Measurements from ENCODE around the gene TSPAN9. TPM values are rescaled to one million over a fixed set of nuclear protein-coding genes. Genes with fewer than 3 reads are reported as not detected.

Gene TSPAN9
- total RNA-seq, 1 experiment from 2014 or later: 18.8 TPM

DNA sequence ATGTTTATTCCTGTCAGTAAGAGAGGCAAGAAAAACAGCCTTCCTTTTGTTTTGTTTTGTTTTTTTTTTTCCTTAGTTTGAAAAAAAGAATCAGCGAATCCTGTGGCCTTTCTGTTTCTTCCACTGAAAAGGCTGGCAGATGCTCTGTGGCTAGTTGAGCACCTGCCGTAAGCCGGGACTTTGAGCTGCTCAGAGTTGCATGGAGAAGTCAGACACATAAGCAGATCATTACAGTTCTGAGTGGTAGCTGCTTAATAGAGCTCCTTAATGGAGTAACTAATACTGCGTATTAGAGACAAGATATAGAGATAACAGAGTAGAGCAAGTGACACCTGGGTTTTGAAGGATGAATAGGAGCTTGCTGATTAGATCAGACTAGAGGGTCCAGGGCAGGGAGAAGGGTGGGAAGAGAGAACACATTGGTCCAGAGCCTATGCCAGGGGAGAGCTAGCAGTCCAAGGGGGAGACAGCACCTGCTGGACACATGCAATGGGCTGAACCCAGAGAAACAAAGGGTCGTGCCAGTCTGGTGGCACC, 129.4 kb downstream of the TSPAN9 start:
- in situ Hi-C loops (cut with HindIII; ENCODE audit: low sequenced_read_pairs): no loop called here
- DNase-seq (ENCODE audit: low spot score): peak; percentile 51

DNA sequence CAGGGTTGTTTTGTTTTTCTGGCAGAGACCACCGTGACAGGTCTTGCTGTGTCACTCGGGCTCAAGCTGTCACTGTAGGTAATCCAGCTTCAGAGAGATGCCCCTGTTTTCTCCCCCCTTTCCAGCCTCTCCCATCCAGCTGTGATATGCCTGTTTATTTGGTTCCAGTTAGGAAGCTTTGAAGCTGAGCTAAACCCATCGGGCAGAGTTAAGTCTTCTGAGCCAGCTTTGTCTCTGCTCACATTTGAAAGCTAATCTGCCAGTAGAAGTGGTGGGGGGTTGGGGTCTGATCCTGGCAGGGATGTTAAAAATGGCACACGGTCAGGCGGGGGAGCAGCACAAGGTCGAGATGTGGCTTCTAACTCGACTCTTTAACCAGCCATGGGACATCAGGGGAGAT, 130.0 kb downstream of the TSPAN9 start:
- in situ Hi-C loops (cut with HindIII; ENCODE audit: low sequenced_read_pairs): no loop called here
- no peak for DNase-seq (ENCODE audit: low spot score)

DNA sequence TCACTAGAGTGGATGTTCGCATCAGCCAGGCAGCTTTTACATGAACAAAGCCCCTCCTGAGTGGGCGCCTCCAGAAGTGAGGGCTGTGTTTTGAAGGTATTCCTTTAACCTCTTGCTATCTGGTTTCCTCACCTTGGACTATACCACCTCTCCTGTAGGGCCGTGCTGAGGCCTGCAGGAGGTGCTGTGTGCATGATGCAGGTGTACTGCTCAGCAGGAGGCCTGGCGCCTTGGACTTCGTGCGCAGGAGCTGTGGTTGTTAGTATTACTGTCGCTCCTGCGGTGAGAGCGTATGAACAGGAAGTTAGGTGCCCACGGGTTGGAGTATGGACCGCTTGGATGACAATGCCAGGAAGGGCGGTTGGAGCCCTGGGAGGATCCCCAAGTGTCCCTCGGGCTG, 130.7 kb downstream of the TSPAN9 start:
- DNase-seq (ENCODE audit: low spot score): peak; percentile 86
- in situ Hi-C loops (cut with HindIII; ENCODE audit: low sequenced_read_pairs): no loop called here

DNA sequence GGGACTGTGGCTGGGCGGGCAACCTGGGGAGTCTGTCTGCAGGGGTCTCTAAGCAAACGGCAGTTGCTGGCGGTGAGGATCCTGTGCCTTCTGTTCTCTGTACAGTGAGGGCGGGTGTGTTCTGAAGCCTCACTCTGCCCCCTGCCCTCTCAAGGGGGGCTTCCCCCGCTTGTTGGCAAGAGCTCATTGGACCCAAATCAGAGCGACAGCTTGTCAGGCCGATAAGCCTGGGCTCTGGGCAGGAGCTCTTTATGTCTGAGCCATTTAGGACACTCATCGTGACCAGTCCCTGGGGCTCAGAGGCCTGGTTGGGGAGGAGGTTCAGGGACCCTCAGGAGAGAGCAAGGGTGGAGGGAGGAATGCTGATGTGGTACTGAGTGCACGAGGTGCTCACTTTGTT, 136.0 kb downstream of the TSPAN9 start:
- peak; percentile 95 for DNase-seq (ENCODE audit: low spot score)
- in situ Hi-C loops (cut with HindIII; ENCODE audit: low sequenced_read_pairs): no loop called here

- no peak for DNase-seq (ENCODE audit: low spot score)
- in situ Hi-C loops (cut with HindIII; ENCODE audit: low sequenced_read_pairs): no loop called here
Observed at GRCh38 chr12:3213768-3214167, 136.6 kb downstream of the TSPAN9 start.

GRCh38 chr12:3214526-3215365, 137.6 kb downstream of the TSPAN9 start:
- in situ Hi-C loops (cut with HindIII; ENCODE audit: low sequenced_read_pairs): no loop called here
- DNase-seq (ENCODE audit: low spot score): no peak

DNA sequence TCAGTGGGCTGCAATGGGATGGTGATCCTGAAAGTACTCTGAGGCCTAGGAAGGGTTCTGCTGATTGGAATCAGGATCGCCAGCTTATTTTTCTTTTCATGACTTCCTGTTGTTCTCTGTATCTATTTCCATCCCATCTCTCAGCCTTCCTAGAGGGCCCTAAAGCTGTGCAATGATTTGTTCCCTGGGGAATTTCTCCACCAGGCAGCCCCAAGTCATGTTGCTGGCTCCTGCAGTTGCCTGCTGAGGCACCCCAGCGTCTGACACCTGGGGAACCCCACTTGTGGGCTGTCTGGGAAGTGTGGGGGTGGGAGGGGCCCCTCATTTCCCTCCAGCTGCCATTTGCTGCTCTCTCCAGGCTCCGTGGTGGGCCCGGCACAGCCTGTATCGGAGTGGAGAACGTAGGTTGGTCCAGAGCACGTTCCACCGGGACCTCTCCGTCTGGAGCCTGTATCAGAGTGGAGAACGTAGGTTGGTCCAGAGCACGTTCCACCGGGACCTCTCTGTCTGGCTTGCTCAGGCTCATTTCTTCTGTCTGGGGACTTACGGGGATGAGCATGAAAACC, 138.3 kb downstream of the TSPAN9 start:
- no peak for DNase-seq (ENCODE audit: low spot score)
- in situ Hi-C loops (cut with HindIII; ENCODE audit: low sequenced_read_pairs): no loop called here

- DNase-seq (ENCODE audit: low spot score): no peak
- in situ Hi-C loops (cut with HindIII; ENCODE audit: low sequenced_read_pairs): no loop called here
Observed at GRCh38 chr12:3216097-3216496, 138.9 kb downstream of the TSPAN9 start.

GRCh38 chr12:3216726-3217682, 139.8 kb downstream of the TSPAN9 start:
- in situ Hi-C loops (cut with HindIII; ENCODE audit: low sequenced_read_pairs): no loop called here
- peak; percentile 82 for DNase-seq (ENCODE audit: low spot score)

DNA sequence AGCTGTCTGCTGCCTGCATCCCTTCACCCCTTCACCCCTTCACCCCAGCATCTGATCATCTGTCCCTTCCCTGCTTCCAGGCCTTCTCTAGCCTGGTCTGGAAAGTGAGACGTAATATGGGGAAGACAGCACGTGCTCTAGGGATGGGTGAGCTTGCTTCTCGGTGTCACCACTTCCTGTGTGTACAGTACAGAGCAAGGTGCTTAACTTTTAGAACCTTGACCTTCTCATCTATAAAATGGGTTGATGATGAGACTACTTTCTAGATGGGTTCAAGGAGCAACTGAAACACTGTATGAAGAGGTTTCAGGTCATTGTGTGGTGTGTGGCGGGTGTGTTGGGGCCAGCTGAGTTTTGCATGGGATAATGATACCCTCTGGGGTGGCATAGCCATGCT, 140.5 kb downstream of the TSPAN9 start:
- in situ Hi-C loops (cut with HindIII; ENCODE audit: low sequenced_read_pairs): no loop called here
- no peak for DNase-seq (ENCODE audit: low spot score)

DNA sequence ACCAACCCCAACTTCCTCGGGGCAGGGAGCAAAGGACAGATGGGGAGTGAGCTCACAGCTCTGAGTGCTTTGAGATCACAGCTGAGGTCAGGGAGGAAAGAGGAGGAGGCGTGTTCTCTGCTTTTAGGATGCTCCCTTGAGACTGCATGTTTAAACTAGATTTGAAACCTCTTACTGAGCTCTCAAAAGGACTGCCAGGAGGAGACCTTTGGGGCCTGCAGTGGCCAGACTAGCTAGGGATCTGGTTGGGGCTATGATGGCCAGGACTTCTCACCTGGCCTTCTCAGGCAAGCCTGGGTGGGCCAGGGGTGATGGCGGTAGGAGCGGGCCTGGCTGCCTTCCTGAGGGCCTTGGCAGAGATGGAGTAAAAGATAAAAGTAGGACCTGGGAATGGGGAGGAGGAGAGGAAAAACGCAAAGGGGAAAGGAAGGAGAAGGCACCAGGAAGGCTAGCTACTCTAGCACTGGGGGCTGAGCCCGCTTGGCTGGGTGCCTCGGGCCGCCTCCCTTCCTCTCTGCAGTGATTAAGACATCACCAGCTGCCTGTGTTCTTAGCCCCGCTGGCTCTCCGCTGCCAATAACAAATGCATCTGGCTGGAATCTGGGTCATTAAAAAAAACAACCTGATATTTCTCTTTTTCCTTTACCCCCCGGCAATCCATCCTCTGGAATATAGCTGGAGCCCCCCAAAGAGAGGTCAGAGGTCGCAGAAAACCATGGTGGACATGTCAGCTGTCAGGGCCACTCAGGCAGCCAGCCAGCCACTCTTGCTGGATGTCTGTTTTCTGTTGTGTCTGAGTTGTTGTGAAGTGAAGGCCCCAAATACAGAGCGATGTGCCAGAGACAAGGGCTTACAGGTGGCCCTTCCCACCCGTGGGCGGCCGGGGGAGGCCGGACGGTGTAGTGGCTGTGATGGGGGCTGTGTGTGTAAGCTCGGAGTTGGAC, 141.3 kb downstream of the TSPAN9 start:
- in situ Hi-C loops (cut with HindIII; ENCODE audit: low sequenced_read_pairs): no loop called here
- no peak for DNase-seq (ENCODE audit: low spot score)

DNA sequence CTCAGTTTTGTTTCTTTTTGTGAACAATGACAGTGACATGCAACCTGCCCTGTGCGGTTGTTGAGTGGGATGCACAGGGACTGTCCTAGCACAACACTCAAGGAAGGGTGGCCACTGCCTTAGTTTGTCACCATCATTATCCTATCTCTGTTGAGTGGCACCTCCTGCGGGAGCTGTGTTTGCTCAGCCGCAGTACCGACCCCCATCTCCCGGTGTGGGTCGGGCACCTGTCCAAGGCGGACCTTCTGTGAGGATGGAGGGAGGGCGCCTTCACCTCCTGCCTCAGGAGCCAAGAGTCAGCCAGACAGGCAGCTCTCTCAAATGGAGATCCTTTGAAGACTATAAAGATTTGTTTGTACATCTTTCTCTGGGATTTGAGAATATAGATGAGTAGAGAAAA, 142.1 kb downstream of the TSPAN9 start:
- in situ Hi-C loops (cut with HindIII; ENCODE audit: low sequenced_read_pairs): no loop called here
- DNase-seq (ENCODE audit: low spot score): peak; percentile 64

DNA sequence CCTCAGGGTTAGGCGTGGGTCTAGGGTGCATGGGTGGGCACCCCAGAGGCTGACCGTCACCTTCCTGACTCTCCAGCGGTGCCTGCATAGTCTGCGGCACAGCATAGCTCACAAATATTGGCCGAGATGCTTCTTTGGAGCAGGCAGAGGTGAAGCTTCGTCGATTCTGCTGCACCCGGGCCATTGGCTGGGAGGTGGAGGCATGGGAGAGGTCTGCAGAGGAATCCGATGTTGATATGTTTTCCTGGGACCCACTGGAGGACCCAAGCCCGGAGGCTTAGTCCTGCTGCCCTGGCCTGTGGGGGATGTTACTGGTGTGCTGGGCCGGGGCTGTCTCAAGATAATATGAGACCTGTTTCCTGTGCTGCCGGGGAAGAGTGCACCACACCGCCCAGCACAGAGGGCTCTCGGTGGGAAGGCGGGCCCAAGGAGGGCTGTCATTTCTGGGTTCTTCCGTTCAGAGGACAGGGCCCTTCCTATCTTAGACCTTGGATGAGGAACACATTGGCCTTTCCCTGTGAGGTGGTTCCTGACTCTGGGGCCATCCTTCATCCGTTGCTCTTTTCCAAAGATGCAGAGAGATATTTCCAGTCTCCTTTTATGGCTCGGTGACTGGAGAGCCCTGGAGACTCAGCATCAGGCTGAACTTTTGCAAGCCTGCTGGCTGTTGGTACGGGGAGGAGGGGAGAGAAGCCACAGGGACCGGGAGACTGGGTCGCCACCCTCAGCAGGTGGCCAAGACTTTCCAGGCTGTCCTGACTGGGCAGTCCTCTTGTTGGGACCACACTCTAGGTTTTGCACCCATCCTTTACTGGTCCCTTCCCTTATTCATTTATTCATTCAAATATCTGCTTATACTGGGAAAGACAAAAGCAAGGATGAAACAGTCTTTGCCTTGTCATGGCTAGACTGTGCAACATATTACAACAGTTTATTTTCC, 143.5 kb downstream of the TSPAN9 start:
- in situ Hi-C loops (cut with HindIII; ENCODE audit: low sequenced_read_pairs): no loop called here
- no peak for DNase-seq (ENCODE audit: low spot score)

- in situ Hi-C loops (cut with HindIII; ENCODE audit: low sequenced_read_pairs): no loop called here
Observed at GRCh38 chr12:3222306-3222705, 145.1 kb downstream of the TSPAN9 start.

DNA sequence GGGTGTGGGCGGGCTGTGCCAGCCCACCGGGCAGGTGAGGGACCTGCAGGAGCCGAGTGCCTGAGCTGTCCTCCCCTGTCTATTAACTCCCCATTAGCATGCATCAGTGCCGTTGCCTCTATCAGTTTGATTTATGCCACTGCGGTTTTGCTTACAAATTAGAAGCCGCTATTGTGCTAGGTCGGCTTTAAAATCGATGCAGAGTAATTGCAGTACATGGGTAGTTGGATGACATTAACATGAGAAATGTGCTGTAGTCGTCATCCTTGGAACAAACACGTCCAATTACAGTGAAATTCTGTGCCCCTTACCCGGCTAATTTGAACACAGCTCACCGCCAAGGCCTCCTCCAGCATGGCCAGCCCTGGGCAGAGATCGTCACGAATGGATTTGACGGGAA, 145.8 kb downstream of the TSPAN9 start:
- in situ Hi-C loops (cut with HindIII; ENCODE audit: low sequenced_read_pairs): no loop called here
- DNase-seq (ENCODE audit: low spot score): no peak

More at GRCh38 chr12:3222306-3222705, 145.1 kb downstream of the TSPAN9 start:
- DNase-seq (ENCODE audit: low spot score): no peak

DNA sequence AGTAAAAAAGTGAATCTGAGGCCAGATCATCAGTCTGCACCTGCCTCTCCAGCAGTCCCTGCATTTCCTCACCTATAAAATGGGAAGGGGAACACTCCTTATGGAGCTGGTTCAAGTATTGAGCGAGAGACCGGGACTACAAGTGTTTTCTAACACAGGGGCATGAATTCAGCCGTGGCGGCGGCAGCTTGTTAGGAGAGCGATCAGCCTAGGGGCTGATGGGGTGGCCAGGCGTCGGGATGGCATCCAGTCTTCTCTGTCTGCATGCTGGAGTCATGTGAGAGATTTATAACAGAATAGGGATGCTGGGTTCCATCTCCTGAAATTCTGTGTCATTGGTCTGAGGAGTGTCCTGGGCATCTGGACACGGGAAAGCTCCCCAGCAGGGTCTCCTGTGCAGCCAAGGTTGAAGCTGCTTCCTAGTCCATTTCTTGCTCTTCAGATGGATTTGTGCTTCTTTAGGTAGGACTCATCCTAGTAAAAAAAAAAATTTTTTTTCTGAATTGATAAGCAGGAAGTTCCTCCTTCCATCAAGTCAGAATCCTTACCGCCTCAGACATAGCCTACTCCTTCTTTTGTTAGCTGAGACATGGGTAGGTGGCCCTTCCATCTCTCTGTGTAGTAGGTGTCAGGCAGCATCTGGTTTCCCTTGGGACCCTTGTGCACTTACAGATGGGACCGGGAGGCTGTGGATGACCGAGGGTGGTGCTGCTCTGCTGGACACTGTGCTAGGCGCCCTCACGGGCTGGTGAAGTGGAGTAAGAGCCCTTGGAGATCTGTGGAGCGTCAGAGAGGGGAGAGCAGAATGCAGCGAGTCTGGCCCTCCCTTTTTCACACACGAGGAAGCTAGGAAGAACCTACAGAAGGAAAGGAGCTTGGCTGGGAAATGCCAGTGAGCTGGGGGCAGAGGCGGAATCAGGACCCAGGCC, 146.7 kb downstream of the TSPAN9 start:
- in situ Hi-C loops (cut with HindIII; ENCODE audit: low sequenced_read_pairs): no loop called here
- no peak for DNase-seq (ENCODE audit: low spot score)

- DNase-seq (ENCODE audit: low spot score): no peak
- in situ Hi-C loops (cut with HindIII; ENCODE audit: low sequenced_read_pairs): no loop called here
Observed at GRCh38 chr12:3224530-3224903, 147.3 kb downstream of the TSPAN9 start.

Measured in G401 (cell line).